ENCODE results near the gene TNRC6B. TPM values are rescaled to one million over a fixed set of nuclear protein-coding genes. Genes with fewer than 3 reads are reported as not detected.

Gene TNRC6B
- total RNA-seq, 1 experiment from 2014 or later, result 58.1 TPM

DNA sequence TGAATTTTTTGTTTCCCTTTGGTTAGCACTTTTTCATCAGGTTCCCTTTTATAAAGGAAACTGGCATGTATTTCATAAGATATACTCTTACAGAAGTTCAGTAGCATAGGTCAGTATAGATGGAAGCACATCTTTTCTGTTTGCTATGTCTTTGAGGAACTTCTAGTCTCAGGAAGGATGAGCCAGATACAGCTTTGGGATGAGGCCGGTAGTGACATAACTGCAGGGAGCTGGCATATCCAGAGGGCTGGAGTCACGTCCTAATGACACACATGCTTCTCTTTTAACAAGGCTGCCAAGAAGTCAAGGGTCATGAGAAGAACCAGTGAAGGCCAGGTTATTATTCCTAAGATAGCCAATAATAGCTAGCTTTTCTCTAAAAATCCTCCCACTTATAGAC, 135.3 kb downstream of the TNRC6B start:
- Histone ChIP-seq H3T11ph (ENCODE audit: low read length) (no peak overlapping the region), H2AK5ac (ENCODE audit: insufficient read length, low read length) (no peak overlapping the region), H3K79me2 (ENCODE audit: insufficient read depth, low read length) (no peaks in the 10 kb centered on the region), H4K91ac (ENCODE audit: insufficient read length, low read depth, low read length) (no peak overlapping the region), H3K79me1 (ENCODE audit: insufficient read depth, low read depth, low read length, poor library complexity, severe bottlenecking) (no peaks in the 10 kb centered on the region), H4K20me1 (ENCODE audit: control insufficient read depth, insufficient read depth, insufficient read length) (no peaks in the 10 kb centered on the region), H3K9ac (ENCODE audit: extremely low read depth, insufficient read length, low read length) (no peak overlapping the region), H3K9me3 (ENCODE audit: control insufficient read depth, low read depth, low read length) (no peaks in the 10 kb centered on the region), H3K27me3 (ENCODE audit: insufficient read depth, low read length) (no peaks in the 10 kb centered on the region), H2BK12ac (ENCODE audit: insufficient read length, low read depth, low read length) (no peak overlapping the region), H2BK20ac (ENCODE audit: low read depth, low read length, poor library complexity, severe bottlenecking) (no peak overlapping the region), H4K5ac (ENCODE audit: insufficient read length, low read depth, low read length) (no peak overlapping the region), H4K8ac (replicated peaks; ENCODE audit: insufficient read length, low read depth, low read length) (no peak overlapping the region), H3K56ac (ENCODE audit: insufficient read length, low read depth, low read length) (no peak overlapping the region), H2BK5ac (ENCODE audit: insufficient read length, low read length) (no peak overlapping the region), H3K23me2 (ENCODE audit: insufficient read length, low read depth, low read length, poor library complexity, severe bottlenecking) (no peaks in the 10 kb centered on the region), H3K14ac (ENCODE audit: insufficient read depth, low read length) (no peak overlapping the region), H3K4me1 (ENCODE audit: insufficient read depth, low read length) (no peaks in the 10 kb centered on the region), H3K23ac (ENCODE audit: insufficient read length, low read depth, low read length) (no peak overlapping the region), H3K4me2 (ENCODE audit: insufficient read depth, insufficient read length, low read length) (no peak overlapping the region), H3K4ac (ENCODE audit: low read depth, low read length) (no peak overlapping the region), H2AFZ (ENCODE audit: low read length) (no peak overlapping the region), H2BK120ac (ENCODE audit: low read depth, low read length, poor library complexity, severe bottlenecking) (no peak overlapping the region), H3K27ac (ENCODE audit: insufficient read length, low read depth, low read length) (no peak overlapping the region), H2BK15ac (ENCODE audit: low read depth, low read length) (no peak overlapping the region), H3K18ac (ENCODE audit: insufficient read length, low read depth, low read length) (no peak overlapping the region)
- Mint-ChIP-seq H3K36me3 (ENCODE audit: insufficient read depth in 1 of 3, low read depth in 3 of 3) (peaks cover 55 to 94% (median 80%) of the 10 kb centered on the region in 3 experiments), H3K4me3 (no peak overlapping the region), H3K27ac (0 out of 7 replicates have a peak overlapping the region, but pooled peaks of 1 of the 3 experiments have one; percentile 37), H3K9me3 (no peaks in the 10 kb centered on the region), H3K27me3 (ENCODE audit: low read depth) (no peaks in the 10 kb centered on the region), H3K4me1 (no peaks in the 10 kb centered on the region)
- DNase-seq, result no peak
- TF ChIP-seq, protein P1, sequence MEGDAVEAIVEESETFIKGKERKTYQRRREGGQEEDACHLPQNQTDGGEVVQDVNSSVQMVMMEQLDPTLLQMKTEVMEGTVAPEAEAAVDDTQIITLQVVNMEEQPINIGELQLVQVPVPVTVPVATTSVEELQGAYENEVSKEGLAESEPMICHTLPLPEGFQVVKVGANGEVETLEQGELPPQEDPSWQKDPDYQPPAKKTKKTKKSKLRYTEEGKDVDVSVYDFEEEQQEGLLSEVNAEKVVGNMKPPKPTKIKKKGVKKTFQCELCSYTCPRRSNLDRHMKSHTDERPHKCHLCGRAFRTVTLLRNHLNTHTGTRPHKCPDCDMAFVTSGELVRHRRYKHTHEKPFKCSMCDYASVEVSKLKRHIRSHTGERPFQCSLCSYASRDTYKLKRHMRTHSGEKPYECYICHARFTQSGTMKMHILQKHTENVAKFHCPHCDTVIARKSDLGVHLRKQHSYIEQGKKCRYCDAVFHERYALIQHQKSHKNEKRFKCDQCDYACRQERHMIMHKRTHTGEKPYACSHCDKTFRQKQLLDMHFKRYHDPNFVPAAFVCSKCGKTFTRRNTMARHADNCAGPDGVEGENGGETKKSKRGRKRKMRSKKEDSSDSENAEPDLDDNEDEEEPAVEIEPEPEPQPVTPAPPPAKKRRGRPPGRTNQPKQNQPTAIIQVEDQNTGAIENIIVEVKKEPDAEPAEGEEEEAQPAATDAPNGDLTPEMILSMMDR (conservative IDR thresholded peaks at IDR 0.05), result no peak
- no CpG with 5 or more reads among the region's 2 CpGs for WGBS (ENCODE audit: extremely low coverage, insufficient read length, low lambda C conversion rate)

Measured in H9 (cell line).